Testis (tissue), 3 donors: Measurements from ENCODE around the gene NTF4. TPM values are rescaled to one million over a fixed set of nuclear protein-coding genes. Genes with fewer than 3 reads are reported as not detected.
"Not testable (repeated sequence)": the region's sequence is repeated elsewhere in the genome, so short reads cannot be mapped to it uniquely, and the experiment has no call there.

Experiments
- DNase-seq: peaks from one replicate; pipeline ENCODE4 v3.0.0-alpha.2; 2019
- H3K27ac ChIP-seq, 2 donors: fragments of 200-600 bp; sonication (generic); one replicate each; pipeline ENCODE4 v1.5.1; 2019
- H3K27me3 ChIP-seq: fragments of 200-600 bp; sonication (generic); one replicate; pipeline ENCODE4 v1.5.1; 2019
- H3K36me3 ChIP-seq: fragments of 200-600 bp; sonication (generic); one replicate; pipeline ENCODE4 v1.5.1; 2017; ENCODE audit warnings: low read depth; ENCODE audit errors: missing control alignments
- H3K4me1 ChIP-seq: fragments of 200-600 bp; sonication (generic); one replicate; pipeline ENCODE4 v1.5.1; 2019
- H3K4me3 ChIP-seq, 2 donors: fragments of 200-600 bp; sonication (generic); one replicate each; pipeline ENCODE4 v1.5.1; 2017 to 2019
- H3K9me3 ChIP-seq: fragments of 200-600 bp; sonication (generic); one replicate; pipeline ENCODE4 v1.5.1; 2017
- POLR2A ChIP-seq: fragments of 450-650 bp; IDR thresholded peaks from one replicate; pipeline ENCODE4 v1.6.1; 2017; ENCODE audit warnings: antibody characterized with exemption, mild to moderate bottlenecking, moderate library complexity
- WGBS, 2 donors: methylation state at CpG; one replicate each; pipeline ENCODE4 v1.1.5; 2018; 5-methylcytosine and 5-hydroxymethylcytosine counted together
- intact Hi-C: fragments of 100-400 bp; cut with DNase I; formaldehyde crosslinking; loops from one replicate; pipeline ENCODE4 v1.15.1; 2023; ENCODE audit warnings: low total_unique reads
- polyA plus RNA-seq: library from polyadenylated mRNA; stranded (reverse); fragments of 350-450 nt; fragmentation: Illumina TruSeq; extraction: RNeasy Lipid Tissue Mini Kit (QIAGEN cat#74804); gene quantifications from one replicate; pipeline ENCODE4 v1.2.3, GENCODE V29; 2014; ENCODE audit warnings: low read depth, low replicate concordance; ENCODE audit not compliant: insufficient read depth
- total RNA-seq, 2 donors: library from RNA; depleted of rRNA; stranded (reverse); fragments of >200 nt; gene quantifications; one replicate each; pipeline ENCODE4 v1.2.3, GENCODE V29; 2016
- TF ChIP-seq, protein P1 (sequence below), 3 experiments: fragments of 450-650 bp in 2 of 3; fragments of 200-600 bp in 1 of 3; sonication (generic) in 1 of 3; IDR thresholded peaks; one replicate each; pipeline ENCODE4 v1.5.1; 2016 to 2019; ENCODE audit warnings: antibody characterized with exemption in 3 of 3, mild to moderate bottlenecking in 2 of 3, moderate library complexity in 1 of 3

NTF4 gene
- total and polyA plus RNA-seq, 3 donors from 2014 or later: 0.31 to 0.55 (median 0.49) TPM

DNA sequence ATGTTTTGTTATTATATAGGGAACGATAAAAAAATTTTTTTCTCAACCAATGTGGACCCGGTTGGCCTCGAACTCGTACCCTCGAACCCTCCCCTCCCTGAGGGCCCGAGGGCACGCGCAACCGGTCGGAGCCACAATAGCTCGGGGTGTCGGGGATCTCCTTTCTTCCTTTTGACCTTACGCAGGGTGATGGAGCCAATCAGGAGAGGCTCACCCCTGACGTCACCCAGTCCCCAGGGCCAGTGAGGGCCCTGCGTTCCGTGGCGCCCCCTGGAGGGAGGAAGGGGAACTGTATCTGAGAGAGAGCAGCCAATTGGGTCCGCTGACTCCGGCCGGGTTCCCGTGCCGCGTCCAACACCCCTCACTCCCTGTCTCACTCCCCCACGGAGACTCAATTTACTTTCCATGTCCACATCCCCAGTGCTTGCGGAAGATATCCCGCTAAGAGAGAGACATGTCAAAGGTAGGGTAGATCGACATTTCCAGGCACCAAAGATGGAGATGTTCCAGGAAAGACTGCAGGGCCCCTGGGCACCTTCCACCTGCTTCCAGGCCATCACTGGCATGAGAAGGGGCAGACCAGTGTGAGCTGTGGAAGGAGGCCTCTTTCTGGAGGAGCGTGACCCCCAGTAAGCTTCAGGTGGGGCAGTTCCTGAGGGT is 32.8 kb downstream of the NTF4 start, which contains the start of gene CGB2:
TSS of gene CGB2 (plus strand) at position 249 of the 660 bp plus-strand sequence. CDS start at position 455, 206 bp downstream.
- H3K27me3 ChIP-seq, H3K4me3 ChIP-seq, H3K9me3 ChIP-seq, H3K27ac ChIP-seq, intact Hi-C loops, H3K4me1 ChIP-seq, H3K36me3 ChIP-seq: not testable (repeated sequence)
- TF ChIP-seq, protein P1, sequence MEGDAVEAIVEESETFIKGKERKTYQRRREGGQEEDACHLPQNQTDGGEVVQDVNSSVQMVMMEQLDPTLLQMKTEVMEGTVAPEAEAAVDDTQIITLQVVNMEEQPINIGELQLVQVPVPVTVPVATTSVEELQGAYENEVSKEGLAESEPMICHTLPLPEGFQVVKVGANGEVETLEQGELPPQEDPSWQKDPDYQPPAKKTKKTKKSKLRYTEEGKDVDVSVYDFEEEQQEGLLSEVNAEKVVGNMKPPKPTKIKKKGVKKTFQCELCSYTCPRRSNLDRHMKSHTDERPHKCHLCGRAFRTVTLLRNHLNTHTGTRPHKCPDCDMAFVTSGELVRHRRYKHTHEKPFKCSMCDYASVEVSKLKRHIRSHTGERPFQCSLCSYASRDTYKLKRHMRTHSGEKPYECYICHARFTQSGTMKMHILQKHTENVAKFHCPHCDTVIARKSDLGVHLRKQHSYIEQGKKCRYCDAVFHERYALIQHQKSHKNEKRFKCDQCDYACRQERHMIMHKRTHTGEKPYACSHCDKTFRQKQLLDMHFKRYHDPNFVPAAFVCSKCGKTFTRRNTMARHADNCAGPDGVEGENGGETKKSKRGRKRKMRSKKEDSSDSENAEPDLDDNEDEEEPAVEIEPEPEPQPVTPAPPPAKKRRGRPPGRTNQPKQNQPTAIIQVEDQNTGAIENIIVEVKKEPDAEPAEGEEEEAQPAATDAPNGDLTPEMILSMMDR (IDR thresholded peaks at IDR 0.05): peak in 2 of 3 experiments; percentile 48 to 74
- 10 to 25% methylated on average over 20 to 28 of the region's 28 CpGs for WGBS, 2 donors
- DNase-seq: peak; percentile 81

DNA sequence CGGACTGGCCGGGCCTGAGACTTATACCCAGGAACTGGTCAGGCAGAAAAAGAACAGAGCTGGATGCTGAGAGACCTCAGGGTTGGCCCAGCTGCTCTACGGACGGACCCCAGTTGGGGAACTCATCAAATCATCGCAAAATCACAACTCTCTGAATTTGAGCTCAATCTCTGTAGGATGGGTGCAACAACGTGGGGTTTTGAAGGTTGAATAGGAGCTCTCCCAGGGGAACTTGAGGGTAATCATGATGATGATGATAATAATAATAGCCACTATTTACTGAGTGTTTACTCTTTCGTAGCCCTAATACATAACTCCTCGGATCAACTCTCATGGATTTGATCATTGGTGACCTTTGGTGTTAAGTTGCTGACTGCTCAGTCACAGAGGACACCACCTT is 34.3 kb downstream of the NTF4 start:
- 90 to 98% methylated on average over 4 to 6 of the region's 8 CpGs for WGBS, 2 donors
- H3K27me3 ChIP-seq, H3K9me3 ChIP-seq, H3K36me3 ChIP-seq, H3K4me1 ChIP-seq, H3K4me3 ChIP-seq, DNase-seq, H3K27ac ChIP-seq, intact Hi-C loops: not testable (repeated sequence)

DNA sequence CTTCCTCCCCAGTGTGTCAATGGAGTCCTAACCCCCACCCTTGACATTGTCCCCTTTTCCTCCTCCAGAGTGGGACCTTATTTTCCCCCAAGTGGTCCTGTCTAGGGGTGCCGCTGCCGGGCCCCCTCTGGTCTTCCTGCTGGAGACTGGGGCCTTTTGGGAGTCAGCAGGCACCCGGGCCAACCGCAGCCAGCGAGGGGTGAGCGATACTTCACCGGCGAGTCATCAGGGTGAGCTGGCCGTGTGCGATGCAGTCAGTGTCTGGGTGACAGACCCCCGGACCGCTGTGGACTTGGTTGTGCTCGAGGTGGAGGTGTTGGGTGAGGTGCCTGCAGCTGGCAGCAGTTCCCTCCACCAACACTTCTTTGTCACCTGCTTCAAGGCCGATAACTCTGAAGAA is 34.9 kb downstream of the NTF4 start:
- 91 to 94% methylated on average over 5 to 14 of the region's 14 CpGs for WGBS, 2 donors
- H3K9me3 ChIP-seq, H3K4me1 ChIP-seq, DNase-seq, H3K4me3 ChIP-seq, H3K27ac ChIP-seq, intact Hi-C loops, H3K36me3 ChIP-seq, H3K27me3 ChIP-seq: not testable (repeated sequence)

DNA sequence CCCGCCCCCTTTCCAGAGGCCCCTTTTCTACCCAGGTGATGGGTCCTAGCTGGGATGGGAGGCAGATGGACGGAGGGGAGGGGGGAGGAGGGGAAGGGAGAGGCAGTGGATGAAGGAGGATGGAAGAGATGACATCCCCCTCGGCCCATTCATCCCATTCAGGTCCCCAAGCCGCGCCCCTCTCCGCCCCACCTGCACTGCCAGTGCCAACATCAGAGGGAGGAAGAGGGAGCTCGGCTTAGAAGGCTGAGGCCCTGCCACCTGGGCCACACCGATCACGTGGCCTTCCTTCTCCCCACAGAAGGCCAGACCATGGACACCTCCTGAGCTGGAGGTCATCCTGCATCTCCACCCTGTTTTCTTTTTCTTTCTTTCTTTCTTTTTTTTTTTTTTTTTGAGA is 35.9 kb downstream of the NTF4 start:
- H3K27me3 ChIP-seq, H3K36me3 ChIP-seq, intact Hi-C loops, H3K4me1 ChIP-seq, H3K9me3 ChIP-seq, DNase-seq, H3K4me3 ChIP-seq, H3K27ac ChIP-seq: not testable (repeated sequence)
- WGBS, 2 donors: 74 to 86% methylated on average over 8 to 9 of the region's 9 CpGs

DNA sequence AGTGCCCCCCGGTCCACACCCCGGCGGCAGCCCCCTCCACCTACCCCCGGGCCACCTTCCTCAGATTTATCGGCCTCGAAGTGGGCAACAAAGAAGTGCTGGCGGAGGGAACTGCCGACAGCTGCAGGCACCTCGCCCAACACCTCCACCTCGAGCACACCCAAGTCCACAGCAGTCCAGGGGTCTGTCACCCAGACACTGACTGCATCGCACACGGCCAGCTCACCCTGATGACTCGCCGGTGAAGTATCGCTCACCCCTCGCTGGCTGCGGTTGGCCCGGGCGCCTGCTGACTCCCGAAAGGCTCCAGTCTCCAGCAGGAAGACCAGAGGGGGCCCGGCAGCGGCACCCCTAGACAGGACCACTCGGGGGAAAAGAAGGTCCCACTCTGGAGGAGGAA is 39.0 kb downstream of the NTF4 start:
- 87 to 90% methylated on average over 13 to 23 of the region's 23 CpGs for WGBS, 2 donors

DNA sequence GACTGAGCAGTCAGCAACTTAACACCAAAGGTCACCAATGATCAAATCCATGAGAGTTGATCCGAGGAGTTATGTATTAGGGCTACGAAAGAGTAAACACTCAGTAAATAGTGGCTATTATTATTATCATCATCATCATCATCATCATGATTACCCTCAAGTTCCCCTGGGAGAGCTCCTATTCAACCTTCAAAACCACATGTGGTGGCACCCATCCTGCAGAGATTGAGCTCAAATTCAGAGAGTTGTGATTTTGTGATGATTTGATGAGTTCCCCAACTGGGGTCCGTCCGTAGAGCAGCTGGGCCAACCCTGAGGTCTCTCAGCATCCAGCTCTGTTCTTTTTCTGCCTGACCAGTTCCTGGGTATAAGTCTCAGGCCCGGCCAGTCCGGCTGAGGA is 39.5 kb downstream of the NTF4 start:
- H3K27ac ChIP-seq, H3K4me1 ChIP-seq, H3K4me3 ChIP-seq, H3K9me3 ChIP-seq, DNase-seq, H3K36me3 ChIP-seq, intact Hi-C loops, H3K27me3 ChIP-seq: not testable (repeated sequence)
- 94 to 97% methylated on average over 3 to 4 of the region's 6 CpGs for WGBS, 2 donors

More for the DNA sequence above, 39.0 kb downstream of the NTF4 start:
- H3K27ac ChIP-seq, H3K9me3 ChIP-seq, intact Hi-C loops, DNase-seq, H3K27me3 ChIP-seq, H3K36me3 ChIP-seq, H3K4me3 ChIP-seq, H3K4me1 ChIP-seq: not testable (repeated sequence)

DNA sequence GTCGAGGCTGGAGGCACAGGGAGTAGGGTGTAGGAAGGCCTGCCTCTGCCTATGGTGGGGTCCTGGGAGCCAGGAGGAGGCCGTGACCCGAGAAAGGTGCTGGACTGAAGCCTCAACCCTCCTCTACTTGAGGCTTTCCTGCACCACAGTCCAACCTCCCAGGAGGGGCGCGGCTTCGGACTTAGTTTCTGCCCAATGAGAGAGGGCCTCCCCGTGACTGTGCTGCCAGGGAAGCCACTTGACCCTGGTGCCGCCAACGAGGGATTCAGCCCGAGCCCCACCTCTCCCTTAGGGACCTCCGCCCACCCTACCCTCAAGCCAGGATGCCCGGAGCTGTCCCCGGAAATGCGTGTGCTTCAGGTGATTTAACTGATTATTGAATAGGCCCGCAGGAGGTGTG is 40.4 kb downstream of the NTF4 start, which contains the start of gene CGB3:
TSS of gene CGB3 (minus strand) at position 101 of the 400 bp plus-strand sequence. CDS start 362 bp downstream, outside the sequence.
- H3K27ac ChIP-seq, DNase-seq, intact Hi-C loops, H3K27me3 ChIP-seq, H3K36me3 ChIP-seq, H3K4me3 ChIP-seq, H3K4me1 ChIP-seq, H3K9me3 ChIP-seq: not testable (repeated sequence)
- 85% methylated on average over 13 of the region's 15 CpGs; no CpG with 5 or more reads in 1 of the 2 donors for WGBS, 2 donors

DNA sequence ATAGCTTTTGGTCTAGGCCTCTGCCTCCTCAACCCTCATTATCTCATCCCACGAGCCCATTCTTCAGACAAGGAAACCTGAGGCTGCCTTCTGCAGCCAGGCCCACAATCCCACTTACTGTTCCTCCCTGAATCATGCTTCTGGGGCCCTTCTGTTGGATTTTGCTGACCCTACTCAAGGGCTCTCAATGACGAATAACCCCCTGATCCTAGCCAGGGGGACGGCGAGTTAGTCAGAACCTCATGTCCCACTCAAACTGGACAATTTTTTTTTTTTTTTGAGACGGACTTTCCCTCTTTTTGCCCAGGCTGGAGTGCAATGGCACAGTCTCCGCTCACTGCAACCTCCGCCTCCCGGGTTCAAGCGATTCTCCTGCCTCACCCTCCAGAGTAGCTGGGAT is 42.5 kb downstream of the NTF4 start:
- Histone ChIP-seq H3K27me3 (no peaks in the 10 kb centered on the region), H3K36me3 (no peaks in the 10 kb centered on the region), H3K4me3 (no peak overlapping the region), H3K9me3 (no peaks in the 10 kb centered on the region), H3K4me1 (peaks cover 16% of the 10 kb centered on the region), H3K27ac (no peak overlapping the region)
- no peak for DNase-seq
- TF ChIP-seq, protein P1 (IDR thresholded peaks at IDR 0.05): no peak
- TF ChIP-seq POLR2A: no peak
- intact Hi-C loops: no loop called here
- WGBS, 2 donors: 90 to 94% methylated on average over 9 of the region's 9 CpGs
